Endothelial cell of hepatic sinusoid (primary cell): ENCODE results near the gene FAM162B.
"Not testable (repeated sequence)": the region's sequence is repeated elsewhere in the genome, so short reads cannot be mapped to it uniquely, and the experiment has no call there.

Experiments
- in situ Hi-C: cut with HindIII; loops from 2 replicates; pipeline ENCODE4 v1.10.0; 2017; ENCODE audit warnings: low sequenced_read_pairs

Gene FAM162B

DNA sequence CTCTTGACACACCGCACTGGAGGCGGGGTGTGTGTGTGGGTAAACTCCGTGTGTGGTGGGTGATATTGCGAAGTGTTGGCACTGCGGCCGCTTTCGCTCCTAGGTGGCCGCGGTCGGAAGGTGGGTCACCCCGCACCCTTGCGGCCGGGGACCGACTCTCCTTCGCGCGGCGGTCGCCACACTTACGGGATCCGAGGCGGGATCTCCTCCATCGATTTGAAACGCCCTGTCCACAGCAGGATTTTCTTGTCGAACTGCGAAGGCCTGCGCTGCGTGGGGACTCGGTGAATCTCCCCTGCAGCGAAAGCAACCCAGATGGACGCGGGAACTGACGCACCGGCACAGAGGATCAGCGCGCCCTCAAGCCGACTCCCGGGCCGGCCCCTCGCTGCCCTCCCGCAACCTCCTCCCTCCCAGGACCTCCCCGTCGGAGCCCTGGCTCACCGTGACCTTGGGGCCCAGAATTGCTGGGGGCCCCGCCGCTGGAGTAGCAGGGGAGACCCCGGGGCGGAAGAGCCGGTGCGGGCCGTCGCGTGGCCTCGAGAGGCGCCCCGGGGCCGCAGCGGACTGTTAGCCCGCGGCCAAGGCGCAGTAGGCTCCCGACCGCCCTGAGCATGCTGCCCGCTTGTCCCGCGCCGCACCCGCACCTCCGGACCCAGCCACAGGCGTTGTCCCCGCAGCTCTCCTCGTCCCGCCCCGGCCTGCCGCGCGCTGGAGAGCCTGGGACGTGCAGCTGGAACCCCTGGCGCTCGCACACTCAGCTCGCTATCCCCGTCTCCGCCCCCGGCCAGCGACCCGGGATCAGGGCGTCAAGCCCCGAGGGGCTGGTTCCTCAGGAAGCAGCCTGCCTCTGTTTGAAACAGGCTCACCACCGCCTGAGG, at the start of gene FAM162B:
Gene FAM162B (minus strand): TSS at position 759 of the 881 bp plus-strand sequence. CDS start 143 bp downstream, at position 616.
- in situ Hi-C loops, result no loop called here

DNA sequence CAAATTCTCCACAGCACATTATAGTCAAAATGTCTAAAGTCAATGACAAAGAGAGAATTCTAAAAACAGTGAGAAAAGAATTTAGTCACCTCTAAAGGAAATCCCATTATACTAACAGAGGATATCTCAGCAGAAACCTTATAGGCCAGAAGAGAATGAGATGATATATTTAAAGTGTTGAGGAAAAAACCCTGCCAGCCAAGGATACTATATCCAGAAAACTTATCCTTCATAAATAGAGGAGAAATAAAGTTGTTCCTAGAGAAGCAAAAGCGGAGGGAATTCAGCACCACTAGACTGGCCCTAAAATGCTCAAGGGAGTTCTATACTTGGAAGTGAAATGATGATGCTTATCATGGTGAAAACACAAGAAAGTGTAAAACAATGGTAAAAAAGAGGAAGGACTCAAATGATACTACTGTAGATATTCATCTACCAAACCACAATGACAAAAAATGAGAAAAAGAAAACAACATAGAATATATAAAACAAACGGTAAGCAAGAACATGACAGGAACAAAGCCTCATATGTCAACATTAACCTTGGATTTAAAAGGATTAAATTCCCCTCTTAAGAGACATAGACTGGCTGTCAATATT, 46.6 kb upstream of the FAM162B start:
- in situ Hi-C loops, result no loop called here

DNA sequence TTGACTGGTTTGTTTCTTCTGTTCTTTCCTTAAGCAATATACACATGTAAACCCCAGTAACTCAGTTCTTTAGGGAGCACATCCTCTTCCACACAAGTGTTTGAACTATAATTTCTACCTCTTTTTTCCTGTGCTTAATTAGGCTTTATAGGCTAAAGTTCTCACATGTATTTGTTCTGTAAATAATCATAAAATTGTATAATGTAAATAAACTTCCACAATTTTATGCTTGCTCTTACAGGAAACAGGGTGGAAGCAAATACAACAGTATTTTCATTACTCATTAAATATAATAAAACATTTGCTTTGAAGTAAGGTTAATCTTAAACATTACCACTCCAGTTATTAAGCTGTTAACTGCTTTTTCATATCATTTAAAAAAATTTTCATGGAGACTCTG, 36.5 kb upstream of the FAM162B start:
- in situ Hi-C loops, result no loop called here

DNA sequence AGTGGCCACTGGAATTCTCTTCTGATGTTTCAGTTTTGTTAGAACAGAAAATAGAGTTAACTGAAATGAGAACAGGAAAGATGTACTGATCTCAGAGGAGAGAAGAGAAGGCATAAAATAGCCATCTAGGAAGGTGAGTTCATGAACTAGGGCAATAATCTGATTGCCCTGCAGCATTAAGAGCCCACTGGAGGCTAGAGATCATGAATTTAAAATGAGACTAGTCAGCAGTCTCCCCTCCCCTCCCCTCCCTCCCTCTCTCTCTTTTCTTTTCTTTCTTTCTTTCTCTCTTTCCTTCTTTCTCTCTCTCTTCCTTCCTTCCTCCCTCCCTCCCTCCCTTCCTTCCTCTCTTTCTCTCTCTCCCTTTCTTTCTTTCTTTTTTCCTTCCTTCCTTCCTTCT, 34.4 kb upstream of the FAM162B start:
- in situ Hi-C loops, result no loop called here

DNA sequence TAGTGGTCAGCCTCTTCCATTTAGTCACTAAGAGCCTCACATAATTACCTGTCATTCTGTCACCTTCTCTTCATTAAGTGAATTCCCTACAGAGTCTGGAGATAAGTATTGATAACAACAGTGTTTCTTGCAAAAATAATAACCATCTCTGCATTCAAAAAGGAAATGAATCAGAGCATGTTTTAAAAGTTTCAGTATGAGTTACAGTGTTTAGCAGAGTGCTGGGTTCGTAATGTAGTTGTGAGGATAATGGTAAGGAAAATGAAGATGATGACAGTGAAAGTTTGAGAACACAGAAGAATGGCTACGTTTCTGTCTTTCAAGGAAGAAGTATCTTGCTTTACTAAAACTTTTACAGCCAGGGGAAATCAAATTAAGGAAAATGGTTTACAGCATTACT, 32.1 kb upstream of the FAM162B start:
- in situ Hi-C loops, result no loop called here

DNA sequence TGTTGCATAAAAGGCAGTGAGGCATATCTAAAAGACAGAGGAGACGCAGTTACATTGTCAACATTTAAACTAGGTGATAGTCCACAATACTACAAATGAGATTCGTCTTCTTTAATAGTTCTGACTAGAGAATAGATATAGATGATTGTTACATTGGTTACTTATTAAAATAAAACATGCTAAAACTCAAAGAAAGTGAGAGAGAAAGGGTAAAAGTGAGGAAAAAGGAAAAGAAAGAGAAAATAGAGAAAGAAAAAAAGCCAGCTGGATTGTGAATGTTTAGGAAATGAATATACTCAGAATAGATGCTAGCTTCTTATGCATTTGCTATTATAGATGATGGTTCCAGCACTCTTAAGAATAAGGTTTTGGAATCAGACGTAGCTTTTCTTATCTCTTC, 27.7 kb upstream of the FAM162B start:
- in situ Hi-C loops, result no loop called here

DNA sequence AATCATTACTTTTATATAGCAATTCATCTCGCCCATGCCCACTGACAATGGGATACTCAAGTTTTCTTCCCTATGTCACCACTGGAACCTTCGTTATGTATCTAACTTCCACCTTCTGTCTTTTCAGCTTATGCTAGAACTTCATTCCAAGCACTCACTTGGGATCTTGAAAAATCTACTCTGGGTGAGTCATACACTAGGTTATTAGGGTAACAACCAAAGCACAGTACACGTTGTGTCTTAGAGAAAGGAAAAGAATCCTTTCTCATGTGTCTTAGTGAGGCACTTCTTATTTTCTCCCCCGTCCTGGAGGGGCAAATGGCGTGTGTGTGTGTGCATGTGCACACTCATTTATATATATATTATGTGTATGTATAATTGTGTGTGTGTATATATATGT, 18.3 kb upstream of the FAM162B start:
- in situ Hi-C loops, result no loop called here

DNA sequence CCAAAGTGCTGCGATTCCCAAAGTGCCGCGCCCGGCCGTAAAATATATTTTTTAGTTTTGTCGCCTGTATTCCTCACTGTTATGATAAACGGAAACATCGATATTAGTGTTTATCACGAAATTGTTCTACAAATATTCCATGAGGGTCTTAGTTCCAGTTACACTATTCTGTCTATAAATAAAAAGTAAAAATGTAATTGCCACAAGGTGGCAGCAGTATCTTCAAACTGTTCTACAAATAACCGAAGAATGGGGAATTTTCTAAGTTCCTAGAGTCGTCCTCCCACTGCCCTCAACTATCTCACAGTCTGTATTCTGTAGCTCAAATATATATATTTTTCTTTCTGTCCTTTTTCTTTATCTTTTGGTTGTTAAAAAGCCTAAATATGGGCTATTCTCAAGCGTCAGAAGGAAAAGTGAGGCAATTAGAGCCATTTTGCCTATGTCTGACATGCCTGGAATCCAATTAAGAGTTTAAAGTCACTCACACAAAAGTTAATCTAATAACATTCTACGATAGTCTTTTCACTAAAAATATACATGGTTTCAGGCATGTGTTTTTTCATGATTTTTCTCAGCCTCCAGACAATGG, 14.2 kb upstream of the FAM162B start:
- in situ Hi-C loops, result no loop called here

DNA sequence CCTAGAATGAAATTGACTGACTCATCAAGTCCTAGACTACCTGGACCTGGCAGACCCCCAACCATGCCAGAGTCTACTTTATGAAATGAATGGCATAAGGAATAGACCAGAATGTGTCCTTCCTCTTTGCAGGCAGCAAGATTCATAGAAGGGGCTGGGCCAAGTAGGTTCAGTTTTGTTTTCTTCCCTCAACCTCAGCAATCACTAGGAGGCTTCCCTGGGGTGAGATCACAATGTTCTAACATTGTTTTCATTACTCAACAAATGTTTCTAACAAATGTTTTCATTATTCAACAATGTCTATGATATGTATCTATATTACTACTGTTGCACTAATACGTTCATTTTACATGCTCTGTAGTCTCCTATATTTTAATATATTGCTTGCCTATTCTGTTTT, 8.4 kb upstream of the FAM162B start:
- in situ Hi-C loops, result loop anchor here (5.0 kb wide), 1 partner anchor 58 kb away; no protein-coding TSS in a partner anchor

DNA sequence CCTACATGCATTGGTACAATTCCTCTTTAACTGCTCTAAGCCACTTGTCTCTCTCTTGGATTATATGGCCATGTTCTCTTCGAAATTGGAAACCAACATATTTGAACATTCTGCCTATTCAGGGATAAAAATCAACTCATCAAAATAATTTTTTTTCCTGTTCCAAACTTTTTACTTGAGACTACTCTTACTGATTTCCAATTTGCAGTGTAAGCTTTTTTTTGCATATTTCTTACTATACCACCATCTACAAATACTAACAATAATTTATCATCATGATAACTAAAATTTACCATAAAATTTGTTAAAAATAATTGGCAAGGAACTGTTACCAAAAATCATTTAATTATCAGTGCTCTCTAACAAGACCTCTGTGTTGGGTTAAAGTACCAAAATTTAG, 6.9 kb upstream of the FAM162B start:
- in situ Hi-C loops, result loop anchor here (5.0 kb wide), 1 partner anchor 60 kb away; no protein-coding TSS in a partner anchor

DNA sequence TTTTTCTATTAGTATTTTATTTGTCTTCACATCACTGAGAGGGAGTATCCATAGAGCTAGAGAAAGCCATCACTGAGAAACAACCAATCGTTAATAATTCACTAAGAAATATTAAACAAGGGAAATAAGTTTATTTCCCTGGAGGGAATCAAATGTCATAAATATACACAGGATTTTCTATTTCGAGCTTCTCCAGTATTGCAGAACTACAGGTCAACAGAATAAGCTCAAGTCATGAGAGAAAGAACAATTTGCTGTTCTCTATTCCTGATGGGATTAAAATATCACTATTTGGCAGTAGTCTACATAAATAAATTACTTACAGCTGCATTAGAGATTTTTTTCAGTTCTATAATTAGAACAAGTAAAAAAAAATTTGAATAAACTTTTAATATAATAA, 2.2 kb upstream of the FAM162B start:
- in situ Hi-C loops, result no loop called here

DNA sequence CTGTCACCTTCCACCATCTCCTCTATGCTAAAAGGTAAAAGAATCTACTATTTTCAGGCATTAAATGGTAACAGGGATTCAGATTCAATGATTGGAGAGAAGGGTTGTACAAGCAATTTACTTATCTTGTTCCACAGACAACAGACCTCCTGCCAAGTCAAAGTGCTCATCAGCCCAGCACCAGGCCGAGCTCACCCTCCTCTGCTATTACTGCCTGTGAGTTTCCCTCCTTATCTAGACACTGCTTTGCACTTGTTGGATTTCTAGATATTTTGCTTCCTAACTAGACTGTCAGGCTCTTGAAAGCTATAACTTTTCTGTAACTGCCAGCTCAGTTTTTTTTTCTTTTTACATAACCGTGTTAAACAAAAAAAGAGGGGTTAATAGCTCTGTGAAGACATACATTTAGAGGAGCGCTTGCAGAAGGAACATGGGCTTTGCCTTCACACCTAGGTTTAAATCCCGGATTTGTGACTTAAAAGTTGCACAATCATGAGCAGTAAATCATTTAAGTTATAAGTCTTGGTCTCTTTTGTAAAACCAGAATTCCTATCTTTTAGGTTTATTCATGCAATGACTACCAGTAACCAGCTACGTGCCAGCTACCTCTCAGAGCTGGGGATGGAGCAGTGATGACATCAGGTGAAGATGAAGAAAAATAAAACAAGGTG, 1.1 kb upstream of the FAM162B start:
- in situ Hi-C loops, result no loop called here

DNA sequence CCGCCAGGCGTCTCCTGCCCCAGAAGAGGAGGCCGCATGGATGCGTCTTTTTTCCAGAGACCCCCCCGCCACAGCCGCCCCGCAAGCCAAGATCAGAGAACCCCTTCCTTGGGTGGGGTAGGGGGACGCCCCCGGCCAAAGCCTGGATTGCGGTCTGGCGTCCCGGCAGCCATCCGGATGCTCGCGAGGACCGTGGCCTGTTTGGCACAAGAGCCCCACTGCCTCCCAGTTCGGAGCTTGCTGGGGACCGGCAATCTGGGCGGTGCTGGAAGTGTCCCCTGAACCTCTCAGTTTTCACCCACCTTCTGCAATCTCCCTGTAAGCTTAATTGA, 924 bp downstream of the FAM162B start:
- in situ Hi-C loops, result no loop called here

DNA sequence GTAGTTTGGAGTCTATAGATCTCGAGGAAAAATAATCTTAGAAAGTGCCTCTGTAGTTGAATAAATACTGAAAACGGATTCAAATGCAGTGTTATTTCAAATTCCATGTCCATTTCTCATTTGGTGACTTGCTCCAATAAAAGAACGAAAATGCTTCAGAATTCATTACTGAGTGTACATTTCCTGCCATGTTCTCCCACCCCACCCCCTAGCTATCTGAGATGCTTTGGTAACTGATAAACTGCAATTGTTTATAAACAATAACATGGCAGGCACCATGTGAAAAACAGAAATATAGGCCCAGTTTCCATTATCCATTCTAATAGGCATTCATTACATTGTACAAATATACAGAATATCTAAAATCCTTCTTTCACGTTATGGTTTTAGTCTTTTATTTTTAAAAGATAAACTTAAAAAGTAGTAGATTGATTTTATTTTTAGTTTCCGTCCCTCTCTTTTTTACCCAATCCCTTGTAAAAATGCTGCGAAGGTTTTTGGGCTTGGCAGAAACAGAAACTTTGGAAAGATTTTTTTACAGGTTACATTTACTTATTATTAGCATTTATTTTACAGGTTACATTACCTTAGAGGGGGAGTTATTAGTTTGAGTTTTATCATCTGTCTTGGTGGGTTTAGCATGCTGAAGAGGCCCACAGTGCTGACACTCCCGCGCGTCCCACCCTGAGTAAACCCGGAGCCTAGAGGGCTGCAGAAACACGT, 1.5 kb downstream of the FAM162B start:
- in situ Hi-C loops, result no loop called here

DNA sequence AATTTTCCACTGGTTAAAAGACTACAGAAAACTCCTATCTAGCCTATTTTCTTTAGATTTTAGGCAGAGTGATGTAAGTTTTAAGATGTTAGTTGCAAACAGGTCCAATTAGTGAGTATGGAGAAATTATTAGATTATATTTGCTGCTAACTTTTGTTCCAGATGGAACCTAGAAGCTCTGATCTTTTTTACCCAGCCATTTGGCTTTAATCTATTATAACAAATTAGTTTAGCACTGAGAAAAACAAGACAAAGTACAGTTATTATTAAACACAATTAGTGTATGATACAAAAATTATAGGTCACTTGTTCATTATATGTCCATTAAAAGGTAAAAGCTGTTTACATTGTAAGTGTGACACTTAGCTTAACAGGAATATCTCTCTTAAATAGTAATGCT, 2.5 kb downstream of the FAM162B start:
- in situ Hi-C loops, result no loop called here

DNA sequence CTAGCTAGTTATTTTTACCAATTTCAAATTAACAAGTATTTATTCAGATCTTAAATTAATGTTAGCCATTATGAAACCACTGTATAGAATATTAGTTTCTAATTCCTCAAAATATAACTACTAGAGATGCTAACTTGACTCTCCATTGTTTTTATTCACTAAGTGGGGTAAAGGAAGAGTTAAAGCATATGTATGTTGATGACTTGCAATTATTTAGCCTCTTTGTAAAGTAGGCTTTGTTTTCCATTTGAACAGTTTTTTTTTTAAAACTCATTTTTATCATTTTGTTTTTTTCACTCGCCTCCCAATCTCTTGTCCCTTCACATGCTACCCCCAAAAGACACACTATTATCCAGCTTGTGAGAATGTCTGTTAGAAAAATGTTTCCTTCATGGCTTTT, 3.3 kb downstream of the FAM162B start:
- in situ Hi-C loops, result no loop called here

DNA sequence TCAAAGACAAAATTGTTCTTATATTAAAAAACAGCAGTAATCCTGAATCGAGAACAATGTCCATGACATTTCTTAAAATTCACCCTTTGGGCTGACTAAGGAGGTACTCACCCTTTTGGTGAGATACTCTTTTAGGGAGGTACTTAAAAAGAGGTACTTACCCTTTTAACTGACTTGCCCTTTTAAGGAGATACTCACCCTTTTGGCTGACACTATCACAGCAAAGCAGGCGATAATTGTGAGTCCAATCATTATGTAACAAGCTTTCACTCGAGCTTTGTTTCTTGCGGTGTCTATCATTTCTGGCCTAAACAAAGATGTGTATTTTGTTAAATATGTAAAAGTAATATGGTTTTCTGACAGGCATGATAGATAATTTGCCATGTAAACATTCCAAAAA, 3.7 kb downstream of the FAM162B start:
- in situ Hi-C loops, result no loop called here

DNA sequence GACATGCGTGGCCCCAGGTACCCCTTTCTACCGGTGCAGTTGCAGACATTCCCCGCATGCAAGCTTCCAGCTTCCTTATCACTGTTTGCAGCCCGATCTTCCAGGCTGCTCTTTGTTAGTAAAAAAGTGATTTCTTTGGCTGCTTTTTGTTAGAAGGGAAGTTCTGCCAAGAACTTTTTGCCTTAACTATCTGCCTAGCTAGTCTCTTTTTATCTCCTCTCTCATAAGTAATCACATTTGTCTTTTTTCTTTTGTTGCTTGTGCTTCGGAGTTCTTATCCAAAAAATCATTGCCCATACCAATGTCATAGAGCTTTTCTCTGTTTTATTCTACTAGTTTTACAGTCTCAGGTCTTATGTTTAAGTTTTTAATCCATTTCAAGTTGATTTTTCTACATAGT, 20.3 kb downstream of the FAM162B start:
- in situ Hi-C loops, result no loop called here

DNA sequence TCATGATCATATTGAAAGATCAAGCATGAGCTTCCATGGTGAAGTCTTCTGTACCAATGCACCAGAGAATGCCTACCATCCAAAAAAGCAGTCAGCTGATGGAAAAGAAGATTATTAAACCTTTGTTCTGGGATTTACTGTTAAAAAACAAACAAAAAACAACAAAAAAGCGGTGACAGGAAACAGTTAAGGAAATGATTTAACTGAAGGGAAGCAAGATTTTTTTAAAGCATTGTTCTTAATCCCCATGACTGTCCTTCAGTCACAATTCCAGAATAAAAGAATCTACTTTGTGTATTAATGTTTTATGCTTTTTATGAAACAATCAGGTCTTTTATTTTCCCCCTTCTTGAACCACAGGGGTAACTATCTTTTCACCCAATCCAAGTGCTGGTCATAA, 23.9 kb downstream of the FAM162B start:
- in situ Hi-C loops, result no loop called here

DNA sequence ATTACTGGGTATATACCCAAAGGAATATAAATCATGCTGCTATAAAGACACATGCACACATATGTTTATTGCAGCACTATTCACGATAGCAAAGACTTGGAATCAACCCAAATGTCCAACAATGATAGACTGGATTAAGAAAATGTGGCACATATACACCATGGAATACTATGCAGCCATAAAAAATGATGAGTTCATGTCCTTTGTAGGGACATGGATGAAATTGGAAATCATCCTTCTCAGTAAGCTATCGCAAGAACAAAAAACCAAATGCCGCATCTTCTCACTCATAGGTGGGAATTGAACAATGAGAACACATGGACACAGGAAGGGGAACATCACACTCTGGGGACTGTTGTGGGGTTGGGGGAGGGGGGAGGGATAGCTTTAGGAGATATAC, 25.0 kb downstream of the FAM162B start:
- in situ Hi-C loops, result not testable (repeated sequence)

DNA sequence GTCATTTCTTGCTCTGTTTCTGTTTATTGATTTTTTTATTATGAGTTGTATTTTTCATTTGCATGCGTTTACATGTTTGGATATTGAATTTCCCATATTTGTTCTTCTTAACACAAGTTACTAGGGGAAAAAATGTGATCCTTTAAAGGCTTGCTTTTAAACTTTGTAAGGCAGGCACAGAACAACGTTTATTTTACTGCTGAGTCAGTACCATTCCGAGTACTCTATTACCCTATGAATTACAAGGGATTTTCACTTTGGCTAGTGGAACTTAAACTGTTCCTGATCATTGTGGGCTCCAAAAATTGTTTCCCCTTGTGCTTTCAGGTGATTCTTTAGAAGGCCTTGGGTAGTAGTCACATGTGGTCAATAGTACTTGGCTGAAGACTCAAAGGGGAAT, 28.5 kb downstream of the FAM162B start:
- in situ Hi-C loops, result no loop called here
